K562 (cell line): Measurements from ENCODE around the gene TRMT1. TPM values are rescaled to one million over a fixed set of nuclear protein-coding genes. Genes with fewer than 3 reads are reported as not detected.
A peak's percentile ranks its signal among the peaks of the same experiment; 100 is the strongest.

ENCODE experiments used
- ATAC-seq: fragments of 200-7000 bp; cut with Tn5 transposase; 3 replicates; pipeline ENCODE4 v1.9.1; 2020; ENCODE audit warnings: moderate library complexity
- BruUV-seq: library from RNA; stranded (reverse); fragments of 400-500 nt; replicated peaks from 2 replicates; lab custom pipeline; 2021; lab: Mats Ljungman, UMichigan
- CTCF ChIA-PET: fragments of 300-600 bp; formaldehyde crosslinking; extraction: SDS; loops from one replicate; lab custom pipeline; 2021; ENCODE audit warnings: low intra/inter-chr PET ratio; lab: Yijun Ruan, JAX
- POLR2A ChIA-PET: fragments of 300-600, 350-650 bp; sonication (Branson Sonifier 250); formaldehyde crosslinking; extraction: SDS; loops from one replicate; lab custom pipeline; 2021; ENCODE audit warnings: antibody characterized with exemption, inconsistent platforms; lab: Yijun Ruan, JAX
- DNase-seq, 4 experiments: peaks; one replicate each; pipeline versions ENCODE4 v3.0.0 to v3.0.0-alpha.2; 2011 to 2018; ENCODE audit warnings: low spot score in 3 of 4, mixed read lengths in 3 of 4; ENCODE audit errors: extremely low read depth in 1 of 4
- FAIRE-seq: peaks from 2 replicates; lab custom pipeline; 2011; peaks lifted over from hg19 to GRCh38; lab: Jason Lieb, UNC
- H2AFZ ChIP-seq: 2 replicates; pipeline ENCODE4 v1.6.0; 2011; ENCODE audit warnings: low read depth, low read length, control low read depth, inconsistent platforms
- H3K27ac ChIP-seq: fragments of 200-600 bp; 3 replicates; pipeline ENCODE4 v1.8.0; 2011; ENCODE audit warnings: low read depth, mild to moderate bottlenecking, control low read depth, inconsistent platforms, low read length, moderate library complexity, mixed read lengths; ENCODE audit errors: extremely low read depth
- H3K27me3 ChIP-seq, 2 experiments: fragments of 300-600 bp in 1 of 2; 2 replicates in 1 of 2; 3 replicates in 1 of 2; pipeline versions ENCODE4 v1.6.0 to v1.8.0; 2011; ENCODE audit warnings: inconsistent platforms in 2 of 2, low read length in 2 of 2, mild to moderate bottlenecking in 1 of 2, mixed read lengths in 1 of 2, moderate library complexity in 1 of 2; ENCODE audit not compliant: control insufficient read depth in 2 of 2, insufficient read depth in 2 of 2
- H3K36me3 ChIP-seq: fragments of 300-600 bp; 3 replicates; pipeline ENCODE4 v1.8.0; 2011; ENCODE audit warnings: mild to moderate bottlenecking, low read length, inconsistent platforms; ENCODE audit not compliant: control insufficient read depth, insufficient read depth
- H3K4me1 ChIP-seq, 2 experiments: fragments of 200-600 bp in 1 of 2; replicated peaks in 1 of 2; 2 replicates in 1 of 2; 3 replicates in 1 of 2; pipeline versions ENCODE4 v1.5.1 to v1.8.0; 2011; ENCODE audit warnings: inconsistent platforms in 2 of 2, low read length in 2 of 2, mild to moderate bottlenecking in 1 of 2, mixed read lengths in 1 of 2, moderate library complexity in 1 of 2; ENCODE audit not compliant: control insufficient read depth in 2 of 2, insufficient read depth in 2 of 2
- H3K4me2 ChIP-seq: 2 replicates; pipeline ENCODE4 v1.6.1; 2011; ENCODE audit warnings: low read length, control low read depth, inconsistent platforms, mixed read lengths; ENCODE audit not compliant: insufficient read depth
- H3K4me3 ChIP-seq: fragments of 200-600 bp; sonication (generic), shearing (Covaris generic); 2 replicates; pipeline ENCODE4 v1.5.1; 2016; ENCODE audit warnings: control low read depth, inconsistent platforms
- H3K79me2 ChIP-seq: fragments of 200-600 bp; 3 replicates; pipeline ENCODE4 v1.8.0; 2011; ENCODE audit warnings: low read length, inconsistent platforms; ENCODE audit not compliant: control insufficient read depth, insufficient read depth
- H3K9ac ChIP-seq, 2 experiments: 2 replicates each; pipeline versions ENCODE4 v1.6.0 to v1.6.1; 2011; ENCODE audit warnings: low read depth in 2 of 2, low read length in 2 of 2, control low read depth in 1 of 2, inconsistent platforms in 1 of 2, mild to moderate bottlenecking in 1 of 2, mixed read lengths in 1 of 2; ENCODE audit not compliant: insufficient read depth in 1 of 2
- H3K9me1 ChIP-seq: one replicate; pipeline ENCODE4 v1.6.0; 2011; ENCODE audit warnings: inconsistent platforms, mild to moderate bottlenecking, low read length, moderate library complexity; ENCODE audit not compliant: control insufficient read depth, insufficient read depth
- H3K9me3 ChIP-seq: replicated peaks from 2 replicates; pipeline ENCODE4 v1.5.1; 2011; ENCODE audit warnings: low read depth, low read length, inconsistent platforms; ENCODE audit not compliant: control insufficient read depth, insufficient read depth
- H4K20me1 ChIP-seq: replicated peaks from 2 replicates; pipeline ENCODE4 v1.6.1; 2011; ENCODE audit warnings: low read length, inconsistent platforms, mixed read lengths; ENCODE audit not compliant: control insufficient read depth, insufficient read depth
- AFF4 ChIP-seq: sonication (generic); formaldehyde crosslinking; IDR thresholded peaks from 2 replicates; pipeline ENCODE4 v1.8.0; 2023; ENCODE audit warnings: mild to moderate bottlenecking, missing genetic modification reagents
- CTCF ChIP-seq, 3 experiments: IDR thresholded peaks in 2 of 3; conservative IDR thresholded peaks in 1 of 3; 2 replicates each; pipeline ENCODE4 v1.5.1; 2011 to 2012; ENCODE audit warnings: low read length in 3 of 3, mild to moderate bottlenecking in 3 of 3, control low read depth in 2 of 3, improper control_type of control experiment in 1 of 3, inconsistent platforms in 1 of 3, low read depth in 1 of 3, mixed read lengths in 1 of 3, moderate library complexity in 1 of 3; ENCODE audit not compliant: insufficient read depth in 2 of 3
- WGBS: fragments of 100-300 bp; shearing (Covaris generic); methylation state at CpG from one replicate; pipeline ENCODE4 v1.1.6; 2016; ENCODE audit warnings: low coverage, mixed read lengths; ENCODE audit not compliant: insufficient coverage; ENCODE audit errors: missing lambda C conversion rate; 5-methylcytosine and 5-hydroxymethylcytosine counted together
- in situ Hi-C: fragments of 300-500 bp; cut with MboI; formaldehyde crosslinking; loops from 4 replicates; pipeline ENCODE4 v1.15.0; 2018; ENCODE audit warnings: inconsistent platforms, mixed read lengths
- intact Hi-C: fragments of 100-400 bp; cut with micrococcal nuclease; formaldehyde crosslinking; loops from 2 replicates; pipeline ENCODE4 v1.14.2; 2022
- polyA plus RNA-seq, 8 experiments: library from polyadenylated mRNA; depleted of rRNA in 4 of 8; stranded (reverse) in 5 of 8; unstranded in 3 of 8; fragments of >200 nt; fragmentation: Nextera tagmentation in 2 of 8; fragmentation: Illumina TruSeq in 1 of 8; extraction: Ambion mirVana in 2 of 8; extraction: Trizol in 1 of 8; gene quantifications; 2 replicates each; pipeline versions ENCODE4 v1.2.1 to v1.2.3, GENCODE V29; 2011 to 2014; ENCODE audit warnings: inconsistent platforms in 1 of 8, missing spikeins in 1 of 8
- total RNA-seq, 7 experiments: library from RNA; depleted of rRNA in 6 of 7; stranded (reverse); fragments of >200 nt in 6 of 7; fragmentation: Illumina TruSeq in 2 of 7; extraction: Trizol in 2 of 7; gene quantifications; 2 replicates each; pipeline versions ENCODE4 v1.2.1 to v1.2.3, GENCODE V29; 2011 to 2021; ENCODE audit warnings: low replicate concordance in 1 of 7

Gene TRMT1
- total and polyA plus RNA-seq, 9 of the 15 experiments (the other 6 are each of a cell fraction or from before 2014, with no cell fraction given) = 5.8 to 158 (median 54.3) TPM

GRCh38 chr19:13058951-13059660 lies 57.4 kb downstream of the TRMT1 start:
- Histone ChIP-seq H4K20me1 (peaks cover 21% of the 10 kb centered on the region; the same call in 1 of the 2 replicates), H3K36me3 (no peaks in the 10 kb centered on the region), H3K9me1 (no peaks in the 10 kb centered on the region), H2AFZ (no peak overlapping the region), H3K79me2 (peaks cover 5% of the 10 kb centered on the region), H3K27me3 (no peaks in the 10 kb centered on the region), H3K4me1 (peaks cover 10 to 57% of the 10 kb centered on the region in 2 experiments; a peak in 4 of 5 replicates), H3K4me2 (no peak overlapping the region), H3K9me3 (no peaks in the 10 kb centered on the region), H3K27ac (no peak overlapping the region), H3K4me3 (no peak overlapping the region), H3K9ac (no peak overlapping the region; a peak in 1 of 4 replicates)
- FAIRE-seq (no peak), ATAC-seq (no peak), DNase-seq (no peak)
- in situ Hi-C loops = no loop called here
- intact Hi-C loops = no loop called here
- ChIA-PET CTCF (interaction anchor here (0.7 to 1.8 kb wide), 2 partner anchors 76 to 94 kb away, joined by 3 to 8 read pairs; no protein-coding TSS in a partner anchor), POLR2A (interaction anchor here (0.8 to 2.1 kb wide), 4 partner anchors 9 to 17 kb away, joined by 3 to 9 read pairs (median 4); no protein-coding TSS in a partner anchor)
- no TSS peak for BruUV-seq
- 53% methylated on average over 12 of the region's 12 CpGs for WGBS
- TF ChIP-seq AFF4 (CRISPR knock-in tag) (no peak), CTCF (IDR thresholded peaks at IDR 0.05 in 2 of 3, conservative IDR thresholded peaks at IDR 0.05 in 1 of 3; ENCODE audit: insufficient read depth in 2 of 3, low read depth in 1 of 3, low read length in 3 of 3) (0 out of 6 replicates have a peak, but pooled peaks of 1 of the 3 experiments have one; percentile 7)
